CD4-positive, alpha-beta memory T cell (primary cell): Measurements from ENCODE around the gene MESP2. TPM values are rescaled to one million over a fixed set of nuclear protein-coding genes. Genes with fewer than 3 reads are reported as not detected.
"Not testable (repeated sequence)": the region's sequence is repeated elsewhere in the genome, so short reads cannot be mapped to it uniquely, and the experiment has no call there.

Source experiments
- CTCF ChIA-PET: fragments of 350-600 bp; sonication (Branson Sonifier 250); formaldehyde crosslinking; loops from one replicate; lab custom pipeline; 2021; ENCODE audit warnings: inconsistent platforms; ENCODE audit not compliant: partially characterized antibody; lab: Charles Lee
- POLR2A ChIA-PET: fragments of 350-600 bp; sonication (Branson Sonifier 250); formaldehyde crosslinking; loops from one replicate; lab custom pipeline; 2021; ENCODE audit not compliant: partially characterized antibody; lab: Charles Lee
- DNase-seq, 5 donors: peaks; one replicate each; pipeline versions ENCODE4 v3.0.0 to v3.0.0-alpha.2; 2020 to 2022; ENCODE audit warnings: mixed read lengths in 1 of 5
- H3K27ac ChIP-seq: one replicate; pipeline ENCODE4 v1.7.0; 2013; ENCODE audit warnings: low read depth, low read length
- H3K27me3 ChIP-seq: 2 replicates; pipeline ENCODE4 v1.7.0; 2013; ENCODE audit warnings: mild to moderate bottlenecking, low read length, moderate library complexity; ENCODE audit not compliant: insufficient read depth
- H3K36me3 ChIP-seq: 2 replicates; pipeline ENCODE4 v1.7.0; 2013; ENCODE audit warnings: mild to moderate bottlenecking, low read length, moderate library complexity; ENCODE audit not compliant: insufficient read depth
- H3K4me1 ChIP-seq: 2 replicates; pipeline ENCODE4 v1.7.0; 2013; ENCODE audit warnings: mild to moderate bottlenecking, low read length, moderate library complexity; ENCODE audit not compliant: insufficient read depth
- H3K4me3 ChIP-seq, 2 donors: one replicate each; pipeline ENCODE4 v1.7.0; 2013; ENCODE audit warnings: low read length in 2 of 2, mild to moderate bottlenecking in 1 of 2
- H3K9me3 ChIP-seq, 2 donors: one replicate each; pipeline ENCODE4 v1.7.0; 2013; ENCODE audit warnings: low read length in 2 of 2, control low read depth in 1 of 2; ENCODE audit not compliant: control insufficient read depth in 1 of 2
- H3K27ac Mint-ChIP-seq, 7 donors: one replicate each; pipeline ENCODE4 v1.8.0; 2020 to 2021; ENCODE audit warnings: mixed read lengths in 7 of 7, mild to moderate bottlenecking in 6 of 7, inconsistent platforms in 3 of 7, moderate library complexity in 3 of 7
- H3K27me3 Mint-ChIP-seq, 2 donors: one replicate each; pipeline ENCODE4 v1.8.0; 2020 to 2021; ENCODE audit warnings: mixed read lengths in 2 of 2
- H3K36me3 Mint-ChIP-seq, 2 donors: one replicate each; pipeline ENCODE4 v1.8.0; 2020 to 2021; ENCODE audit warnings: mixed read lengths in 2 of 2, inconsistent platforms in 1 of 2, mild to moderate bottlenecking in 1 of 2
- H3K4me1 Mint-ChIP-seq, 4 donors: one replicate each; pipeline ENCODE4 v1.8.0; 2020 to 2021; ENCODE audit warnings: mixed read lengths in 4 of 4, mild to moderate bottlenecking in 1 of 4
- H3K4me3 Mint-ChIP-seq, 8 donors: one replicate each; pipeline ENCODE4 v1.8.0; 2020 to 2021; ENCODE audit warnings: mixed read lengths in 8 of 8, mild to moderate bottlenecking in 7 of 8, moderate library complexity in 6 of 8, inconsistent platforms in 3 of 8
- H3K9me3 Mint-ChIP-seq, 8 donors: one replicate each; pipeline ENCODE4 v1.8.0; 2020 to 2021; ENCODE audit warnings: mixed read lengths in 8 of 8, mild to moderate bottlenecking in 5 of 8, inconsistent platforms in 3 of 8, moderate library complexity in 1 of 8
- intact Hi-C: fragments of 100-400 bp; cut with micrococcal nuclease; formaldehyde crosslinking; loops from one replicate; pipeline ENCODE4 v1.15.1; 2023
- polyA plus RNA-seq, 2 donors: library from polyadenylated mRNA; unstranded; fragments of 300-500 nt; fragmentation: Illumina TruSeq; gene quantifications; one replicate each; pipeline ENCODE4 v1.2.3, GENCODE V29; 2021
- total RNA-seq, 2 experiments: library from RNA; stranded (reverse); gene quantifications; one replicate each; pipeline ENCODE4 v1.2.3, GENCODE V29; 2021

Gene MESP2
- total and polyA plus RNA-seq, 4 experiments from 2014 or later, result not detected

- Mint-ChIP-seq H3K27ac (no peak overlapping the region), H3K4me1 (peaks cover 0 to 5% (median 0%) of the 10 kb centered on the region in 4 donors), H3K4me3 (no peak overlapping the region), H3K36me3 (no peaks in the 10 kb centered on the region), H3K9me3 (peaks cover 0 to 2% (median 0%) of the 10 kb centered on the region in 8 donors), H3K27me3 (peaks cover 13 to 20% of the 10 kb centered on the region in 2 donors)
- Histone ChIP-seq H3K9me3 (no peaks in the 10 kb centered on the region), H3K4me1 (peaks cover 3% of the 10 kb centered on the region), H3K27me3 (peaks cover 7% of the 10 kb centered on the region), H3K4me3 (no peak overlapping the region), H3K36me3 (no peaks in the 10 kb centered on the region), H3K27ac (no peak overlapping the region)
- intact Hi-C loops, result no loop called here
- ChIA-PET POLR2A (no interaction called here), CTCF (no interaction called here)
- no peak for DNase-seq
Measured at GRCh38 chr15:89781055-89781454, 4.9 kb downstream of the MESP2 start.

- H3K4me3 ChIP-seq, result no peak overlapping the region
- peaks cover 2% of the 10 kb centered on the region for H3K4me1 ChIP-seq
- no peak for DNase-seq
- Mint-ChIP-seq H3K4me3 (no peak overlapping the region), H3K27ac (no peak overlapping the region), H3K27me3 (peaks cover 13 to 20% of the 10 kb centered on the region in 2 donors), H3K4me1 (peaks cover 0 to 5% (median 0%) of the 10 kb centered on the region in 4 donors), H3K36me3 (no peaks in the 10 kb centered on the region), H3K9me3 (peaks cover 0 to 2% (median 0%) of the 10 kb centered on the region in 8 donors)
- no peaks in the 10 kb centered on the region for H3K36me3 ChIP-seq
- intact Hi-C loops, result no loop called here
- no peak overlapping the region for H3K27ac ChIP-seq
- POLR2A ChIA-PET, result no interaction called here
- H3K27me3 ChIP-seq, result peaks cover 4% of the 10 kb centered on the region
- no peaks in the 10 kb centered on the region for H3K9me3 ChIP-seq
- CTCF ChIA-PET, result interaction anchor here (0.6 kb wide), 1 partner anchor 43 kb away, joined by 3 read pairs; no protein-coding TSS in a partner anchor
Measured at GRCh38 chr15:89781891-89782618, 5.9 kb downstream of the MESP2 start.

- H3K4me3 Mint-ChIP-seq, H3K4me1 ChIP-seq, H3K27ac ChIP-seq, H3K9me3 Mint-ChIP-seq, H3K4me3 ChIP-seq, DNase-seq, H3K36me3 ChIP-seq, POLR2A ChIA-PET, H3K36me3 Mint-ChIP-seq, H3K9me3 ChIP-seq, H3K27me3 ChIP-seq, H3K27ac Mint-ChIP-seq, intact Hi-C loops, H3K4me1 Mint-ChIP-seq: not testable (repeated sequence)
- peaks cover 13 to 18% of the 10 kb centered on the region in 2 donors for H3K27me3 Mint-ChIP-seq
- CTCF ChIA-PET, result interaction anchor here (1.5 kb wide), 1 partner anchor 21 kb away, joined by 4 read pairs; no protein-coding TSS in a partner anchor
Measured at GRCh38 chr15:89782619-89782950, 6.5 kb downstream of the MESP2 start.

GRCh38 chr15:89783111-89783860 lies 7.2 kb downstream of the MESP2 start:
- Mint-ChIP-seq H3K4me1 (peaks cover 0 to 5% (median 0%) of the 10 kb centered on the region in 4 donors), H3K27ac (no peak overlapping the region), H3K36me3 (peaks cover 0 to 6% of the 10 kb centered on the region in 2 donors), H3K9me3 (peaks cover 0 to 11% (median 7%) of the 10 kb centered on the region in 8 donors), H3K4me3 (no peak overlapping the region), H3K27me3 (peaks cover 13 to 20% of the 10 kb centered on the region in 2 donors)
- H3K4me3 ChIP-seq, result no peak overlapping the region
- intact Hi-C loops, result no loop called here
- DNase-seq, result no peak
- no peaks in the 10 kb centered on the region for H3K9me3 ChIP-seq
- ChIA-PET POLR2A (no interaction called here), CTCF (interaction anchor here (1.5 kb wide), 1 partner anchor 22 kb away, joined by 4 read pairs; no protein-coding TSS in a partner anchor)
- no peak overlapping the region for H3K27ac ChIP-seq
- no peaks in the 10 kb centered on the region for H3K4me1 ChIP-seq
- H3K36me3 ChIP-seq, result no peaks in the 10 kb centered on the region
- no peaks in the 10 kb centered on the region for H3K27me3 ChIP-seq

GRCh38 chr15:89783861-89784685 lies 7.9 kb downstream of the MESP2 start:
- intact Hi-C loops, result no loop called here
- H3K27me3 Mint-ChIP-seq, result peaks cover 10 to 17% of the 10 kb centered on the region in 2 donors
- H3K27ac ChIP-seq, result no peak overlapping the region
- ChIA-PET POLR2A (no interaction called here), CTCF (interaction anchor here (1.5 kb wide), 1 partner anchor 23 kb away, joined by 4 read pairs; no protein-coding TSS in a partner anchor)
- no peaks in the 10 kb centered on the region for H3K27me3 ChIP-seq
- peaks cover 0 to 5% (median 0%) of the 10 kb centered on the region in 4 donors for H3K4me1 Mint-ChIP-seq
- no peaks in the 10 kb centered on the region for H3K36me3 ChIP-seq
- no peak overlapping the region for H3K4me3 ChIP-seq
- no peaks in the 10 kb centered on the region for H3K4me1 ChIP-seq
- peaks cover 0 to 13% (median 8%) of the 10 kb centered on the region in 8 donors for H3K9me3 Mint-ChIP-seq
- DNase-seq, result no peak
- H3K4me3 Mint-ChIP-seq, result no peak overlapping the region
- peaks cover 0 to 7% of the 10 kb centered on the region in 2 donors for H3K36me3 Mint-ChIP-seq
- no peaks in the 10 kb centered on the region for H3K9me3 ChIP-seq
- no peak overlapping the region for H3K27ac Mint-ChIP-seq

DNA sequence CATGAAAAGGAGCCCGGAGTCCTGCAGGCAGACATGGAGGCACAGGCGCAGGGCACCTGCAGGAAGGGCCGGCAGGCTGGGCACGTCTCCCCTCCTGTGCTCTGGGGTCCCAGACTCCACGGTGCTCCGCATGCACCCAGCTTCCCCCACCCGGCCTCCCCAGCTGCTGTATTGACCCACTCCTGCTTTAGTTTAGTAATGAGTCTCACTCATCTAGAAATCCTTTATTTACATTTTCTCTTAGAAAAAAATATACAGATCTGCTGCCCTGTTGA lies 8.5 kb downstream of the MESP2 start:
- H3K27me3 ChIP-seq, result no peaks in the 10 kb centered on the region
- H3K4me3 ChIP-seq, result no peak overlapping the region
- H3K4me1 Mint-ChIP-seq, result peaks cover 0 to 5% (median 0%) of the 10 kb centered on the region in 4 donors
- no peak overlapping the region for H3K27ac Mint-ChIP-seq
- ChIA-PET CTCF (no interaction called here), POLR2A (no interaction called here)
- no peaks in the 10 kb centered on the region for H3K36me3 ChIP-seq
- no peaks in the 10 kb centered on the region for H3K9me3 ChIP-seq
- no peak for DNase-seq
- peaks cover 0 to 7% of the 10 kb centered on the region in 2 donors for H3K36me3 Mint-ChIP-seq
- peaks cover 0 to 13% (median 8%) of the 10 kb centered on the region in 8 donors for H3K9me3 Mint-ChIP-seq
- no peak overlapping the region for H3K4me3 Mint-ChIP-seq
- intact Hi-C loops, result no loop called here
- no peaks in the 10 kb centered on the region for H3K4me1 ChIP-seq
- no peak overlapping the region for H3K27ac ChIP-seq
- peaks cover 10 to 17% of the 10 kb centered on the region in 2 donors for H3K27me3 Mint-ChIP-seq
